HG03060 (cell line): ENCODE data around the gene ZDHHC11.
"Not testable (repeated sequence)": the region's sequence is repeated elsewhere in the genome, so short reads cannot be mapped to it uniquely, and the experiment has no call there.

Experiments
- ATAC-seq: cut with Tn5 transposase; IDR thresholded peaks from one replicate; pipeline ENCODE4 v1.9.1; 2021; ENCODE audit warnings: low read depth, moderate number of reproducible peaks; ENCODE audit not compliant: unreplicated experiment

ZDHHC11 gene

GRCh38 chr5:845676-846601, 4.8 kb downstream of the ZDHHC11 start:
- ATAC-seq: not testable (repeated sequence)

- not testable (repeated sequence) for ATAC-seq
Measured at GRCh38 chr5:845031-845675, 5.6 kb downstream of the ZDHHC11 start.

- not testable (repeated sequence) for ATAC-seq
Measured at GRCh38 chr5:844426-844825, 6.4 kb downstream of the ZDHHC11 start.

- ATAC-seq: not testable (repeated sequence)
Measured at GRCh38 chr5:843926-844325, 6.9 kb downstream of the ZDHHC11 start.

- ATAC-seq: not testable (repeated sequence)
Measured at GRCh38 chr5:843371-843770, 7.4 kb downstream of the ZDHHC11 start.

- ATAC-seq: not testable (repeated sequence)
Measured at GRCh38 chr5:842402-843221, 8.2 kb downstream of the ZDHHC11 start.

- not testable (repeated sequence) for ATAC-seq
Measured at GRCh38 chr5:841531-842401, 9.0 kb downstream of the ZDHHC11 start.

- not testable (repeated sequence) for ATAC-seq
Measured at GRCh38 chr5:840974-841435, 9.8 kb downstream of the ZDHHC11 start.

GRCh38 chr5:840118-840973, 10.4 kb downstream of the ZDHHC11 start:
- ATAC-seq: not testable (repeated sequence)

- ATAC-seq: not testable (repeated sequence)
Measured at GRCh38 chr5:838431-838851, 12.3 kb downstream of the ZDHHC11 start.

GRCh38 chr5:837621-838121, 13.1 kb downstream of the ZDHHC11 start:
- not testable (repeated sequence) for ATAC-seq

- ATAC-seq: not testable (repeated sequence)
Measured at GRCh38 chr5:835933-836612, 14.7 kb downstream of the ZDHHC11 start.

GRCh38 chr5:834013-834412, 16.8 kb downstream of the ZDHHC11 start:
- not testable (repeated sequence) for ATAC-seq

GRCh38 chr5:828194-828593, 22.6 kb downstream of the ZDHHC11 start:
- not testable (repeated sequence) for ATAC-seq

- ATAC-seq: not testable (repeated sequence)
Measured at GRCh38 chr5:825544-825943, 25.2 kb downstream of the ZDHHC11 start.

- ATAC-seq: no peak
Measured at GRCh38 chr5:821504-821903, 29.3 kb downstream of the ZDHHC11 start.

- no peak for ATAC-seq
Measured at GRCh38 chr5:820245-820644, 30.5 kb downstream of the ZDHHC11 start.

GRCh38 chr5:819078-819477, 31.7 kb downstream of the ZDHHC11 start:
- ATAC-seq: no peak
